ENCODE measurements around the gene PLXNB3. TPM values are rescaled to one million over a fixed set of nuclear protein-coding genes. Genes with fewer than 3 reads are reported as not detected.

The PLXNB3 gene
- total RNA-seq, 1 experiment from 2014 or later: not detected

GRCh38 chrX:153771415-153772315 is 7.6 kb downstream of the PLXNB3 start:
- Histone ChIP-seq H3K36me3 (ENCODE audit: insufficient read depth, low read length) (no peaks in the 10 kb centered on the region), H3K9me3 (ENCODE audit: low read length) (no peaks in the 10 kb centered on the region), H3K9ac (ENCODE audit: low read length) (no peak overlapping the region), H3K27ac (ENCODE audit: low read length) (no peak overlapping the region), H2AFZ (ENCODE audit: low read length) (no peak overlapping the region), H4K20me1 (ENCODE audit: insufficient read depth, low read depth, low read length) (0 out of 2 replicates have a peak, but pooled peaks cover 4% of the 10 kb centered on the region), H3K79me2 (ENCODE audit: low read length) (no peaks in the 10 kb centered on the region), H3K9me2 (replicated peaks; ENCODE audit: insufficient read depth, low read length) (no peaks in the 10 kb centered on the region), H3K27me3 (ENCODE audit: low read length) (no peaks in the 10 kb centered on the region), H3K4me2 (ENCODE audit: low read depth, low read length, poor library complexity, severe bottlenecking) (no peak overlapping the region), H3K4me1 (ENCODE audit: low read length) (no peaks in the 10 kb centered on the region), H3K4me3 (ENCODE audit: low read length) (no peak overlapping the region)
- DNase-seq: no peak

- no peak overlapping the region for H3K27ac ChIP-seq (ENCODE audit: low read length)
- H3K9me3 ChIP-seq (ENCODE audit: low read length): no peaks in the 10 kb centered on the region
- no peaks in the 10 kb centered on the region for H3K27me3 ChIP-seq (ENCODE audit: low read length)
- H3K36me3 ChIP-seq (ENCODE audit: insufficient read depth, low read length): no peaks in the 10 kb centered on the region
- no peaks in the 10 kb centered on the region for H3K9me2 ChIP-seq (replicated peaks; ENCODE audit: insufficient read depth, low read length)
- no peak overlapping the region for H2AFZ ChIP-seq (ENCODE audit: low read length)
- H3K9ac ChIP-seq (ENCODE audit: low read length): no peak overlapping the region
- no peaks in the 10 kb centered on the region for H4K20me1 ChIP-seq (ENCODE audit: insufficient read depth, low read depth, low read length)
- no peaks in the 10 kb centered on the region for H3K79me2 ChIP-seq (ENCODE audit: low read length)
- H3K4me3 ChIP-seq (ENCODE audit: low read length): no peak overlapping the region
- DNase-seq: no peak
- H3K4me1 ChIP-seq (ENCODE audit: low read length): no peaks in the 10 kb centered on the region
- H3K4me2 ChIP-seq (ENCODE audit: low read depth, low read length, poor library complexity, severe bottlenecking): no peak overlapping the region
Observed at GRCh38 chrX:153772316-153773217, 8.5 kb downstream of the PLXNB3 start.

GRCh38 chrX:153773218-153773611 is 9.2 kb downstream of the PLXNB3 start:
- DNase-seq: no peak
- Histone ChIP-seq H3K36me3 (ENCODE audit: insufficient read depth, low read length) (no peaks in the 10 kb centered on the region), H3K9me2 (replicated peaks; ENCODE audit: insufficient read depth, low read length) (no peaks in the 10 kb centered on the region), H3K4me3 (ENCODE audit: low read length) (no peak overlapping the region), H3K27me3 (ENCODE audit: low read length) (no peaks in the 10 kb centered on the region), H2AFZ (ENCODE audit: low read length) (no peak overlapping the region), H3K9ac (ENCODE audit: low read length) (no peak overlapping the region), H3K4me2 (ENCODE audit: low read depth, low read length, poor library complexity, severe bottlenecking) (no peak overlapping the region), H3K27ac (ENCODE audit: low read length) (no peak overlapping the region), H3K9me3 (ENCODE audit: low read length) (no peaks in the 10 kb centered on the region), H4K20me1 (ENCODE audit: insufficient read depth, low read depth, low read length) (no peaks in the 10 kb centered on the region), H3K4me1 (ENCODE audit: low read length) (no peaks in the 10 kb centered on the region), H3K79me2 (ENCODE audit: low read length) (no peaks in the 10 kb centered on the region)

- no peaks in the 10 kb centered on the region for H3K36me3 ChIP-seq (ENCODE audit: insufficient read depth, low read length)
- no peaks in the 10 kb centered on the region for H3K9me2 ChIP-seq (replicated peaks; ENCODE audit: insufficient read depth, low read length)
- no peaks in the 10 kb centered on the region for H4K20me1 ChIP-seq (ENCODE audit: insufficient read depth, low read depth, low read length)
- H3K4me2 ChIP-seq (ENCODE audit: low read depth, low read length, poor library complexity, severe bottlenecking): no peak overlapping the region
- H3K79me2 ChIP-seq (ENCODE audit: low read length): no peaks in the 10 kb centered on the region
- H3K27me3 ChIP-seq (ENCODE audit: low read length): no peaks in the 10 kb centered on the region
- H2AFZ ChIP-seq (ENCODE audit: low read length): no peak overlapping the region
- H3K9me3 ChIP-seq (ENCODE audit: low read length): no peaks in the 10 kb centered on the region
- no peak overlapping the region for H3K27ac ChIP-seq (ENCODE audit: low read length)
- DNase-seq: no peak
- no peak overlapping the region for H3K9ac ChIP-seq (ENCODE audit: low read length)
- H3K4me1 ChIP-seq (ENCODE audit: low read length): no peaks in the 10 kb centered on the region
- H3K4me3 ChIP-seq (ENCODE audit: low read length): no peak overlapping the region
Observed at GRCh38 chrX:153773741-153774575, 9.9 kb downstream of the PLXNB3 start.

- no peak overlapping the region for H3K9ac ChIP-seq (ENCODE audit: low read length)
- no peak overlapping the region for H3K4me2 ChIP-seq (ENCODE audit: low read depth, low read length, poor library complexity, severe bottlenecking)
- no peaks in the 10 kb centered on the region for H3K36me3 ChIP-seq (ENCODE audit: insufficient read depth, low read length)
- H4K20me1 ChIP-seq (ENCODE audit: insufficient read depth, low read depth, low read length): no peaks in the 10 kb centered on the region
- no peaks in the 10 kb centered on the region for H3K4me1 ChIP-seq (ENCODE audit: low read length)
- H3K27ac ChIP-seq (ENCODE audit: low read length): no peak overlapping the region
- H3K79me2 ChIP-seq (ENCODE audit: low read length): no peaks in the 10 kb centered on the region
- no peak overlapping the region for H2AFZ ChIP-seq (ENCODE audit: low read length)
- H3K9me2 ChIP-seq (replicated peaks; ENCODE audit: insufficient read depth, low read length): no peaks in the 10 kb centered on the region
- no peak for DNase-seq
- H3K27me3 ChIP-seq (ENCODE audit: low read length): no peaks in the 10 kb centered on the region
- H3K4me3 ChIP-seq (ENCODE audit: low read length): no peak overlapping the region
- no peaks in the 10 kb centered on the region for H3K9me3 ChIP-seq (ENCODE audit: low read length)
Observed at GRCh38 chrX:153774576-153775292, 10.7 kb downstream of the PLXNB3 start.

- Histone ChIP-seq H3K27ac (ENCODE audit: low read length) (no peak overlapping the region), H3K79me2 (ENCODE audit: low read length) (no peaks in the 10 kb centered on the region), H3K36me3 (ENCODE audit: insufficient read depth, low read length) (no peaks in the 10 kb centered on the region), H4K20me1 (ENCODE audit: insufficient read depth, low read depth, low read length) (no peaks in the 10 kb centered on the region), H3K4me3 (ENCODE audit: low read length) (no peak overlapping the region), H3K9ac (ENCODE audit: low read length) (no peak overlapping the region), H3K27me3 (ENCODE audit: low read length) (no peaks in the 10 kb centered on the region), H3K4me2 (ENCODE audit: low read depth, low read length, poor library complexity, severe bottlenecking) (no peak overlapping the region), H3K9me2 (replicated peaks; ENCODE audit: insufficient read depth, low read length) (no peaks in the 10 kb centered on the region), H2AFZ (ENCODE audit: low read length) (no peak overlapping the region), H3K4me1 (ENCODE audit: low read length) (no peaks in the 10 kb centered on the region), H3K9me3 (ENCODE audit: low read length) (no peaks in the 10 kb centered on the region)
- DNase-seq: no peak
Observed at GRCh38 chrX:153775293-153776119, 11.5 kb downstream of the PLXNB3 start.

GRCh38 chrX:153776120-153776599 is 12.1 kb downstream of the PLXNB3 start:
- no peaks in the 10 kb centered on the region for H3K4me1 ChIP-seq (ENCODE audit: low read length)
- no peaks in the 10 kb centered on the region for H3K79me2 ChIP-seq (ENCODE audit: low read length)
- no peak overlapping the region for H3K4me3 ChIP-seq (ENCODE audit: low read length)
- no peaks in the 10 kb centered on the region for H4K20me1 ChIP-seq (ENCODE audit: insufficient read depth, low read depth, low read length)
- no peak overlapping the region for H3K4me2 ChIP-seq (ENCODE audit: low read depth, low read length, poor library complexity, severe bottlenecking)
- no peak overlapping the region for H3K9ac ChIP-seq (ENCODE audit: low read length)
- no peaks in the 10 kb centered on the region for H3K9me3 ChIP-seq (ENCODE audit: low read length)
- H3K27ac ChIP-seq (ENCODE audit: low read length): no peak overlapping the region
- no peaks in the 10 kb centered on the region for H3K36me3 ChIP-seq (ENCODE audit: insufficient read depth, low read length)
- no peaks in the 10 kb centered on the region for H3K27me3 ChIP-seq (ENCODE audit: low read length)
- H2AFZ ChIP-seq (ENCODE audit: low read length): no peak overlapping the region
- DNase-seq: no peak
- H3K9me2 ChIP-seq (replicated peaks; ENCODE audit: insufficient read depth, low read length): no peaks in the 10 kb centered on the region

All from Karpas-422 (cell line).